Measurements from ENCODE around the gene FNBP1. TPM values are rescaled to one million over a fixed set of nuclear protein-coding genes. Genes with fewer than 3 reads are reported as not detected.
"Not testable (repeated sequence)": the region's sequence is repeated elsewhere in the genome, so short reads cannot be mapped to it uniquely, and the experiment has no call there.

Gene FNBP1
- polyA plus RNA-seq, 1 of the 3 experiments (the other 2 are of a cell fraction): 11.0 TPM

DNA sequence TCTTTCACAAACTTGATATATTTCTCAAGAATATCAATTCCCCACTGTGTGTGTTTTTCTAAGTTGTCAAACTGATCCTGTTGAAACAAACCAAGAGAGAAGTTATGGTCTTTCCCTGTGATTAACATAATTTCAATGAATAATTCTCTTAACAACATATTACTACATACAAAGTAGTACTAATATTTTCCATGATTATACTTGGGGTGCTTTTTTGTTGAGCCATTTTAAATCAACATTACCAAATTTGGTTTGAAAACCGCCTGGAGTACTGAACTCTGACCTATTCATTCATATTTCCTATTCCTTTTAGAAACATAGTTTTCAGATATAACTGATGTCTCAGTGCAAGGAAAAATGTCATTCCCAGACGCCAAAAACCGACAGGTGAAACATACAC, 48.1 kb downstream of the FNBP1 start:
- Histone ChIP-seq H3K4me1 (ENCODE audit: control insufficient read depth in 1 of 2, insufficient read depth in 2 of 2, low read depth in 1 of 2, low read length in 1 of 2) (peaks cover 8 to 37% of the 10 kb centered on the region in 2 experiments), H3K9ac (no peak overlapping the region), H3K27ac (ENCODE audit: low read depth in 2 of 2, low read length in 1 of 2) (peak overlapping the region in 1 of 2 experiments; percentile 48; a peak in 1 of 4 replicates), H3K79me2 (ENCODE audit: insufficient read depth) (peaks cover 30% of the 10 kb centered on the region; the same call in 1 of the 2 replicates), H4K20me1 (ENCODE audit: insufficient read depth) (no peaks in the 10 kb centered on the region), H3K9me3 (no peaks in the 10 kb centered on the region), H3K4me2 (no peak overlapping the region), H3K9me2 (no peaks in the 10 kb centered on the region), H3F3A (replicated peaks; ENCODE audit: insufficient read depth) (peaks cover 47% of the 10 kb centered on the region), H3K4me3 (ENCODE audit: low read depth in 2 of 2, low read length in 1 of 2) (no peak overlapping the region), H3K27me3 (ENCODE audit: insufficient read depth) (no peaks in the 10 kb centered on the region), H3K36me3 (replicated peaks in 1 of 2; ENCODE audit: control insufficient read depth in 1 of 2, insufficient read depth in 2 of 2, low read length in 1 of 2) (no peaks in the 10 kb centered on the region), H2AFZ (ENCODE audit: low read depth) (no peak overlapping the region)
- 83% methylated on average over 3 of the region's 3 CpGs for WGBS (ENCODE audit: low lambda C conversion rate)
- no peak for DNase-seq
- CTCF ChIA-PET: interaction anchor here (1.0 to 1.2 kb wide), 2 partner anchors 11 to 14 kb away, joined by 3 to 4 read pairs; no protein-coding TSS in a partner anchor
- TF ChIP-seq, protein P1, sequence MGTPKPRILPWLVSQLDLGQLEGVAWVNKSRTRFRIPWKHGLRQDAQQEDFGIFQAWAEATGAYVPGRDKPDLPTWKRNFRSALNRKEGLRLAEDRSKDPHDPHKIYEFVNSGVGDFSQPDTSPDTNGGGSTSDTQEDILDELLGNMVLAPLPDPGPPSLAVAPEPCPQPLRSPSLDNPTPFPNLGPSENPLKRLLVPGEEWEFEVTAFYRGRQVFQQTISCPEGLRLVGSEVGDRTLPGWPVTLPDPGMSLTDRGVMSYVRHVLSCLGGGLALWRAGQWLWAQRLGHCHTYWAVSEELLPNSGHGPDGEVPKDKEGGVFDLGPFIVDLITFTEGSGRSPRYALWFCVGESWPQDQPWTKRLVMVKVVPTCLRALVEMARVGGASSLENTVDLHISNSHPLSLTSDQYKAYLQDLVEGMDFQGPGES (IDR thresholded peaks at IDR 0.05; ENCODE audit: low read depth, low read length): no peak
- TF ChIP-seq, protein P2, sequence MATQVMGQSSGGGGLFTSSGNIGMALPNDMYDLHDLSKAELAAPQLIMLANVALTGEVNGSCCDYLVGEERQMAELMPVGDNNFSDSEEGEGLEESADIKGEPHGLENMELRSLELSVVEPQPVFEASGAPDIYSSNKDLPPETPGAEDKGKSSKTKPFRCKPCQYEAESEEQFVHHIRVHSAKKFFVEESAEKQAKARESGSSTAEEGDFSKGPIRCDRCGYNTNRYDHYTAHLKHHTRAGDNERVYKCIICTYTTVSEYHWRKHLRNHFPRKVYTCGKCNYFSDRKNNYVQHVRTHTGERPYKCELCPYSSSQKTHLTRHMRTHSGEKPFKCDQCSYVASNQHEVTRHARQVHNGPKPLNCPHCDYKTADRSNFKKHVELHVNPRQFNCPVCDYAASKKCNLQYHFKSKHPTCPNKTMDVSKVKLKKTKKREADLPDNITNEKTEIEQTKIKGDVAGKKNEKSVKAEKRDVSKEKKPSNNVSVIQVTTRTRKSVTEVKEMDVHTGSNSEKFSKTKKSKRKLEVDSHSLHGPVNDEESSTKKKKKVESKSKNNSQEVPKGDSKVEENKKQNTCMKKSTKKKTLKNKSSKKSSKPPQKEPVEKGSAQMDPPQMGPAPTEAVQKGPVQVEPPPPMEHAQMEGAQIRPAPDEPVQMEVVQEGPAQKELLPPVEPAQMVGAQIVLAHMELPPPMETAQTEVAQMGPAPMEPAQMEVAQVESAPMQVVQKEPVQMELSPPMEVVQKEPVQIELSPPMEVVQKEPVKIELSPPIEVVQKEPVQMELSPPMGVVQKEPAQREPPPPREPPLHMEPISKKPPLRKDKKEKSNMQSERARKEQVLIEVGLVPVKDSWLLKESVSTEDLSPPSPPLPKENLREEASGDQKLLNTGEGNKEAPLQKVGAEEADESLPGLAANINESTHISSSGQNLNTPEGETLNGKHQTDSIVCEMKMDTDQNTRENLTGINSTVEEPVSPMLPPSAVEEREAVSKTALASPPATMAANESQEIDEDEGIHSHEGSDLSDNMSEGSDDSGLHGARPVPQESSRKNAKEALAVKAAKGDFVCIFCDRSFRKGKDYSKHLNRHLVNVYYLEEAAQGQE (IDR thresholded peaks at IDR 0.05; ENCODE audit: low read depth, low read length): no peak
- TF ChIP-seq, protein P3, sequence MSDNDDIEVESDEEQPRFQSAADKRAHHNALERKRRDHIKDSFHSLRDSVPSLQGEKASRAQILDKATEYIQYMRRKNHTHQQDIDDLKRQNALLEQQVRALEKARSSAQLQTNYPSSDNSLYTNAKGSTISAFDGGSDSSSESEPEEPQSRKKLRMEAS (IDR thresholded peaks at IDR 0.05; ENCODE audit: low read depth): no peak
- no peak for TF ChIP-seq RFX5 (IDR thresholded peaks at IDR 0.05; ENCODE audit: low read length)
- no peak for TF ChIP-seq SMC3 (IDR thresholded peaks at IDR 0.05; ENCODE audit: low read depth, low read length)
- no peak for TF ChIP-seq RAD21 (IDR thresholded peaks at IDR 0.05; ENCODE audit: low read length)
- TF ChIP-seq, protein P4, sequence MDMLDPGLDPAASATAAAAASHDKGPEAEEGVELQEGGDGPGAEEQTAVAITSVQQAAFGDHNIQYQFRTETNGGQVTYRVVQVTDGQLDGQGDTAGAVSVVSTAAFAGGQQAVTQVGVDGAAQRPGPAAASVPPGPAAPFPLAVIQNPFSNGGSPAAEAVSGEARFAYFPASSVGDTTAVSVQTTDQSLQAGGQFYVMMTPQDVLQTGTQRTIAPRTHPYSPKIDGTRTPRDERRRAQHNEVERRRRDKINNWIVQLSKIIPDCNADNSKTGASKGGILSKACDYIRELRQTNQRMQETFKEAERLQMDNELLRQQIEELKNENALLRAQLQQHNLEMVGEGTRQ (IDR thresholded peaks at IDR 0.05; ENCODE audit: borderline replicate concordance, low read depth, low read length): no peak
- POLR2A ChIA-PET: no interaction called here

DNA sequence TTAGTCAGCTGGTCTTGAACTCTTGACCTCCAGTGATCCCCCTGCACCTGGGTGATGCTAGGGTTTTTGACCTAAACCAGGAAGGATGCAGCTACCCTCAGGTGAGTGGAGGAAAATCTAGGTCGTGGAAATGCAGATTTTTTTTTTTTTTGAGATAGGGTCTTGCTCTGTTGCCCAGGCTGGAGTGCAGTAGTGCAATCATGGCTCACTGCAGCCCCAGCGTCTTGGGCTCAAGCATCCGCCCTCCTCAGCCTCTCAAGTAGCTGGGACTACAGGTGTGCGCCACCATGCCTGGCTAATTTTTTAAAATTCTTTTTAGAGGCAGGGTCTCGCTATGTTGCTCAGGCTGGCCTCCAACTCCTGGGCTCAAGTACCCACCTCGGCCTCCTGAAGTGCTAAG, 51.9 kb downstream of the FNBP1 start:
- H3K79me2 ChIP-seq (ENCODE audit: insufficient read depth): peaks cover 23% of the 10 kb centered on the region; the same call in 1 of the 2 replicates
- DNase-seq; H3K9me3 ChIP-seq; H3K4me3 ChIP-seq (ENCODE audit: low read depth in 2 of 2, low read length in 1 of 2); POLR2A ChIA-PET; H2AFZ ChIP-seq (ENCODE audit: low read depth); H3K27me3 ChIP-seq (ENCODE audit: insufficient read depth); H3K9me2 ChIP-seq; H4K20me1 ChIP-seq (ENCODE audit: insufficient read depth); H3K36me3 ChIP-seq (replicated peaks in 1 of 2; ENCODE audit: control insufficient read depth in 1 of 2, insufficient read depth in 2 of 2, low read length in 1 of 2): not testable (repeated sequence)
- WGBS (ENCODE audit: low lambda C conversion rate): 99% methylated on average over 6 of the region's 6 CpGs
- peaks cover 2 to 32% of the 10 kb centered on the region in 2 experiments; a peak in 2 of 4 replicates for H3K4me1 ChIP-seq (ENCODE audit: control insufficient read depth in 1 of 2, insufficient read depth in 2 of 2, low read depth in 1 of 2, low read length in 1 of 2)
- H3K27ac ChIP-seq (ENCODE audit: low read depth in 2 of 2, low read length in 1 of 2): peak overlapping the region; percentile 24 to 96; a peak in 3 of 4 replicates
- peak overlapping the region; percentile 49 for H3K4me2 ChIP-seq
- H3K9ac ChIP-seq: peak overlapping the region; percentile 51; the same call in 1 of the 2 replicates
- H3F3A ChIP-seq (replicated peaks; ENCODE audit: insufficient read depth): peaks cover 37% of the 10 kb centered on the region
- CTCF ChIA-PET: interaction anchor here (0.6 to 0.9 kb wide), 2 partner anchors 10 to 253 kb away, joined by 3 read pairs; no protein-coding TSS in a partner anchor
